Upper lobe of right lung (tissue), 1 donor: ENCODE measurements around the gene SIX1. TPM values are rescaled to one million over a fixed set of nuclear protein-coding genes. Genes with fewer than 3 reads are reported as not detected.

Source experiments
- ATAC-seq: fragments of 200-7000 bp; cut with Tn5 transposase; one replicate; pipeline ENCODE4 v1.9.1; 2020; ENCODE audit warnings: mild to moderate bottlenecking, moderate library complexity
- DNase-seq: peaks from one replicate; pipeline ENCODE4 v3.0.0-alpha.2; 2020
- H3K27ac ChIP-seq: fragments of 200-600 bp; one replicate; pipeline ENCODE4 v1.8.0; 2022
- H3K27me3 ChIP-seq: fragments of 200-600 bp; one replicate; pipeline ENCODE4 v1.8.0; 2022; ENCODE audit warnings: mild to moderate bottlenecking
- H3K36me3 ChIP-seq: fragments of 200-600 bp; one replicate; pipeline ENCODE4 v1.8.0; 2022
- H3K4me1 ChIP-seq: fragments of 200-600 bp; one replicate; pipeline ENCODE4 v1.8.0; 2022
- H3K4me3 ChIP-seq: fragments of 200-600 bp; one replicate; pipeline ENCODE4 v1.8.0; 2022; ENCODE audit warnings: mild to moderate bottlenecking
- H3K9me3 ChIP-seq: fragments of 200-600 bp; one replicate; pipeline ENCODE4 v1.8.0; 2022
- CTCF ChIP-seq: fragments of 200-600 bp; IDR thresholded peaks from one replicate; pipeline ENCODE4 v1.8.0; 2022; ENCODE audit warnings: antibody characterized with exemption
- intact Hi-C: fragments of 100-400 bp; cut with DNase I; formaldehyde crosslinking; loops from one replicate; pipeline ENCODE4 v1.11.0; 2022
- total RNA-seq: library from RNA; stranded (reverse); fragmentation: NEBNext Ultra II Directional; extraction: Animal tissue kit (Norgen Biotek cat#: 25700); gene quantifications from one replicate; pipeline ENCODE4 v1.2.1, GENCODE V29; 2021
- donor health status: DM: no; HTN: yes; CAD: no; lungs with severe emphysema.

Gene SIX1
- total RNA-seq, 1 donor from 2014 or later = 0.14 TPM

DNA sequence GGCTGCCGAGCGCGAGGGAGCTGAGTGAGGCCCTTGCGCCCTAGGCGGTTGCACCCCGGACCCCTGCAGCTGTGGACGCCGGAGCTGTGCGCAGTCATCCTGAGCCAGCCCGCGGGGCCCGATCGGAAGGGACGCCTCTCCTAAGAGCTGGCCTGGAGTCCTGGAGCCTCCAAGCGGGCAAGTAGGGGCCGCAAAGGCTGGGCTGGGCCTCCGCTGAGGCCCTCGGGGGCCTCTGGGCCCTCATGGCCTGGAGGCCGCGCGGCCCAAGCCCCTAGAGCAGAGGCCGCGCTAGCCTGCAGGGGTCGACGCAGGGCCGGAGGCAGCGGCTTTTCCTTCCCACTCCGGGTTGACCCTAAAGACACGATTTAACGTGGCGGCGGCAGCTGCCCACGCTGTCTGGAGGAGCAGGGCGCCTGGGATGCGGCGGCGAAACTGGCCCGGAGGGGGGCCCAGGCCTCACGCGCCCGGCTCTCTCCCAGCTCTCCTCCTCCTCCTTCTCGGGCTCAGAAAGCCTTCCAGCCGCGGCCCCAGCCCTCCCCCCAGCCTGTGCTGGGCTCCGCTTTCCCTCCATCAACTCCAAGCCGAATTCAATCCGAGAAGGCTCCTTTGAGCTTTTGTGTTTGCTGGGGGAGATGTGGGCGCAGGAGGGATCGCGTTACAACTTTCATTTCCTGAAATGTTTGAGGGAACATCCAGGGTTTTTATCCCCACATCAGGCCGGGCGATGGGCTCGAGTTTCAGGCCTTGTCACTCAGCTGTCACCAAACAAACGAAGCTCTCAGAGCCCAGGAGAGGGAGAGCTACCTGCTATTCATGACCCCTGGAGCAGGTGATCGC is 11.6 kb downstream of the SIX1 start:
- ATAC-seq = peak; percentile 53
- H3K27me3 ChIP-seq = peaks cover 71% of the 10 kb centered on the region

DNA sequence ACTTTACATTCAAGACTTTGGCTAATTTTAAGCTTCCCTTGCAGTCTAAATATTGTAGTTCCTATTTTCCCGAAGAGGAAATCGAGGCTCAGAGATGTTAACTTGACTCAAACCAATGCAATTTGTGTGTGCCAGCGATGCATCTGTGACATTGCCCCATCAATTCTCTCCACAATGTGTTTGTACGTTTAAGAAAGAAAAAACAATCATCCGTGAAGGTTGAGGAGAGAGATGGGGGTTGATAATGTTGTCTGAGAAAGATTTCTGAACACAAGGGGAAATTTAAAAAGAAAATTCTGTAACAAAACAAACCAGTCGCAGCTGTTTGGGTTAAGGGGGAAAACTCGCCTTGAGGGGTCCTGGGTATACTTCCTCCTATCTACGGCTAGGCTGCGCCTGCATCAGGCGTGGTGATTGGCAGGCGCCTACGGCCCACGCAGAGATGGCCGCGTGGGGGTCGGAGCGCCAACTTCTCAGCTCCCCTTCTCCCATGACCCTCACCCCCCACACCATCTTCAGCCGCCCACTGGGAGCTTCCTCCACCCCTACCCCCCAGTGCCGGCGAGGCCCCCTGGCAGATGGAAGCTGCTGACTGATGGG is 12.3 kb downstream of the SIX1 start:
- DNase-seq = no peak
- no peaks in the 10 kb centered on the region for H3K9me3 ChIP-seq

More for the DNA sequence above, 11.6 kb downstream of the SIX1 start:
- Histone ChIP-seq H3K4me1 (peaks cover 10% of the 10 kb centered on the region), H3K9me3 (no peaks in the 10 kb centered on the region), H3K4me3 (peak overlapping the region; percentile 12), H3K27ac (no peak overlapping the region), H3K36me3 (no peaks in the 10 kb centered on the region)
- no peak for DNase-seq
- no peak for TF ChIP-seq CTCF
- intact Hi-C loops = loop anchor here (10.0 kb wide), 1 partner anchor 387 kb away; no protein-coding TSS in a partner anchor

DNA sequence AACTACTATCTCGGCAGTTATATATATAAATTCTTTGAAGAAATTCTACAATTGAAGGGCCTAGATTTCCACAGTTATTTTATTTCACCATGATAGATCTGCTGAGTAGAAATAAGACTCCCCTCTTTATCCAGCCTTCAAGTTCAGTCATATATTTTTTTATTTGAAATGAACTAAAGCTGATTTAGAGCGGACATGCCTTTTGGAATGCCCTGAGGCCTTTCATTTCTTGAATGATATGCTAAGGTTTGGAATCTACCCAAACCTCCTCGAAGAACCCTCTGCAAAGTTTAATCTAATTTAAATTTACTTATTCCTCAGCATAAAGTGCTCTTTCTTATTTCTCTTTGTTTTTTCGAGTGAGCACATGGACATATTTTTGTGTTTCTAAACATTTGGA is 15.1 kb downstream of the SIX1 start:
- Histone ChIP-seq H3K27ac (no peak overlapping the region), H3K4me3 (no peak overlapping the region), H3K9me3 (no peaks in the 10 kb centered on the region), H3K36me3 (no peaks in the 10 kb centered on the region), H3K27me3 (peaks cover 36% of the 10 kb centered on the region), H3K4me1 (peaks cover 10% of the 10 kb centered on the region)
- ATAC-seq (no peak), DNase-seq (no peak)
- intact Hi-C loops = loop anchor here (10.0 kb wide), 1 partner anchor 391 kb away; no protein-coding TSS in a partner anchor
- TF ChIP-seq CTCF = no peak

More for the DNA sequence above, 12.3 kb downstream of the SIX1 start:
- intact Hi-C loops = loop anchor here (10.0 kb wide), 1 partner anchor 388 kb away; no protein-coding TSS in a partner anchor
- H3K27ac ChIP-seq = no peak overlapping the region
- H3K4me1 ChIP-seq = peaks cover 10% of the 10 kb centered on the region
- no peak for ATAC-seq
- no peaks in the 10 kb centered on the region for H3K36me3 ChIP-seq
- H3K4me3 ChIP-seq = no peak overlapping the region
- no peak for TF ChIP-seq CTCF
- peaks cover 64% of the 10 kb centered on the region for H3K27me3 ChIP-seq

DNA sequence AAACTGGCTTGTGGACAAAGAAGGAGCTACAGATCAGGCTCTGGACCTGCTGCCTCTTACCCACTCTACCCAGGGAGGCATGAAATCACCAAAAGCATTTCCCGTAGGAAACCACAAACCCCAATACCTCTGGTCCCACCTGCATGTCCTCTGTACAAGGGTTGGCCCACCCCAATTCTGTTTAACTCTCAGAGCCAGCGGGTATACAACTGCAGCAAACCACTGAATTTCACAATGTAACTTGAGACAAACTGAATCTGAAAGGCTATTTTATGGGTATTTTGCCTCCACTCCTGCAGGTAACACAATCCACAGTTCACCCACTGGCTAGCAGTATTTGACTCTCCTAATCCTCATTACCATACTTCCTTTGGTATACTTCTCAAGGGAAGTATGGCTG is 16.5 kb downstream of the SIX1 start:
- Histone ChIP-seq H3K9me3 (no peaks in the 10 kb centered on the region), H3K27me3 (peaks cover 22% of the 10 kb centered on the region), H3K4me3 (no peak overlapping the region), H3K36me3 (no peaks in the 10 kb centered on the region), H3K4me1 (peaks cover 5% of the 10 kb centered on the region), H3K27ac (no peak overlapping the region)
- ATAC-seq (no peak), DNase-seq (no peak)
- TF ChIP-seq CTCF = no peak
- intact Hi-C loops = loop anchor here (10.0 kb wide), 1 partner anchor 392 kb away; no protein-coding TSS in a partner anchor

GRCh38 chr14:60632257-60632656 is 17.0 kb downstream of the SIX1 start:
- H3K36me3 ChIP-seq = no peaks in the 10 kb centered on the region
- intact Hi-C loops = loop anchor here (10.0 kb wide), 1 partner anchor 393 kb away; no protein-coding TSS in a partner anchor

More at GRCh38 chr14:60632257-60632656, 17.0 kb downstream of the SIX1 start:
- Histone ChIP-seq H3K27ac (no peak overlapping the region), H3K4me1 (no peaks in the 10 kb centered on the region), H3K4me3 (no peak overlapping the region), H3K27me3 (peaks cover 17% of the 10 kb centered on the region), H3K9me3 (no peaks in the 10 kb centered on the region)
- DNase-seq = no peak
- no peak for TF ChIP-seq CTCF
- ATAC-seq = no peak
